HG03097 (cell line): ENCODE results near the gene CRP.
"Not testable (repeated sequence)": the region's sequence is repeated elsewhere in the genome, so short reads cannot be mapped to it uniquely, and the experiment has no call there.

ENCODE experiments used
- ATAC-seq: cut with Tn5 transposase; IDR thresholded peaks from one replicate; pipeline ENCODE4 v1.9.1; 2021; ENCODE audit not compliant: unreplicated experiment, low FRiP score

The CRP gene

GRCh38 chr1:159704481-159704880, 9.9 kb downstream of the CRP start:
- ATAC-seq: no peak

GRCh38 chr1:159700312-159700711, 14.1 kb downstream of the CRP start:
- ATAC-seq: no peak

GRCh38 chr1:159699653-159700052, 14.7 kb downstream of the CRP start:
- no peak for ATAC-seq

GRCh38 chr1:159699246-159699645, 15.1 kb downstream of the CRP start:
- no peak for ATAC-seq

- ATAC-seq: no peak
Measured at GRCh38 chr1:159687511-159687910, 26.9 kb downstream of the CRP start.

GRCh38 chr1:159686599-159687299, 27.6 kb downstream of the CRP start:
- no peak for ATAC-seq

- no peak for ATAC-seq
Measured at GRCh38 chr1:159678939-159679338, 35.5 kb downstream of the CRP start.

GRCh38 chr1:159675046-159675445, 39.3 kb downstream of the CRP start:
- ATAC-seq: no peak

- not testable (repeated sequence) for ATAC-seq
Measured at GRCh38 chr1:159672390-159672789, 42.0 kb downstream of the CRP start.

GRCh38 chr1:159669338-159669737, 45.1 kb downstream of the CRP start:
- ATAC-seq: no peak

GRCh38 chr1:159668739-159669138, 45.6 kb downstream of the CRP start:
- ATAC-seq: no peak

- no peak for ATAC-seq
Measured at GRCh38 chr1:159664247-159664646, 50.1 kb downstream of the CRP start.

- ATAC-seq: no peak
Measured at GRCh38 chr1:159663552-159663951, 50.8 kb downstream of the CRP start.
